ENCODE data around the gene ZW10. TPM values are rescaled to one million over a fixed set of nuclear protein-coding genes. Genes with fewer than 3 reads are reported as not detected.

Gene ZW10
- total and polyA plus RNA-seq, 10 of the 15 experiments (the other 5 are each of a cell fraction or from before 2014, with no cell fraction given) = 5.4 to 32.0 (median 17.3) TPM

DNA sequence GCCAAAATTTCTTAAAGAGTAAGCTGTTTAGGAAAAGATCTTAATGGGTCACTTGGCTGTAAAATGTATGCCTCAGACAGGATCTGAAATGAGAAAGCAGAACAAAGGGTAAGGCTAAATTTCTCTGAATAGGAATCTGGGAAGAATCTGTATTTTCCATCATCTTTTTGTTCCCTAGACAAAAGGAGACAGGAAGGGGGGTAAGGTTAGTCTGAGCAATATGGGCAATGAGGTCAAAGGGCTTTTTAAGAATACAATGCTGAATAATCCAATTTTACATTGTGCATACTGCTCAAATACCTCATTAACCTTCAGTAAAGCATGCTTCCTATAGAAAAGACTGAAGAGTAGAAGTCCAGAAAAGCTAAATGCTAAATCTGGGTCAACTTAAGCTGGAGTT lies 40.7 kb upstream of the ZW10 start:
- TF ChIP-seq YBX1 (IDR thresholded peaks at IDR 0.05) = no peak
- no peaks in the 10 kb centered on the region for H3K27me3 ChIP-seq (replicated peaks in 1 of 2; ENCODE audit: control insufficient read depth in 2 of 2, insufficient read depth in 2 of 2, low read length in 1 of 2)
- peaks cover 0 to 23% of the 10 kb centered on the region in 2 experiments; a peak in 3 of 4 replicates for H3K36me3 ChIP-seq (ENCODE audit: control insufficient read depth in 2 of 2, insufficient read depth in 2 of 2, low read length in 1 of 2)
- intact Hi-C loops (cut with micrococcal nuclease; ENCODE audit: unreplicated experiment) = no loop called here
- no peak for FAIRE-seq
- H3K9me3 ChIP-seq (replicated peaks; ENCODE audit: control insufficient read depth, insufficient read depth, low read length) = no peaks in the 10 kb centered on the region
- H3K4me3 ChIP-seq = no peak overlapping the region
- H3K79me2 ChIP-seq (ENCODE audit: control insufficient read depth, insufficient read depth, low read length) = no peaks in the 10 kb centered on the region
- in situ Hi-C loops (cut with MboI) = no loop called here
- no TSS peak for BruUV-seq (replicated peaks)
- DNase-seq (ENCODE audit: low read depth, low spot score) = no peak
- H3K27ac ChIP-seq (ENCODE audit: control insufficient read depth, insufficient read depth) = no peak overlapping the region
- H3K4me1 ChIP-seq (ENCODE audit: control insufficient read depth, insufficient read depth, low read length) = no peaks in the 10 kb centered on the region
- H3K4me2 ChIP-seq (ENCODE audit: control insufficient read depth, insufficient read depth) = no peak overlapping the region
- RAD21 ChIA-PET (ENCODE audit: unreplicated experiment) = no interaction called here
- SMC1A ChIA-PET (ENCODE audit: uncharacterized antibody, unreplicated experiment) = no interaction called here
- H2AFZ ChIP-seq (ENCODE audit: control insufficient read depth, low read depth, low read length) = no peak overlapping the region
- H3K9ac ChIP-seq (ENCODE audit: control insufficient read depth, insufficient read depth, low read length) = no peak overlapping the region
- H4K20me1 ChIP-seq (ENCODE audit: control insufficient read depth, insufficient read depth) = no peaks in the 10 kb centered on the region
- CTCF ChIA-PET = interaction anchor here (0.9 to 1.9 kb wide), 6 partner anchors 10 to 93 kb away, joined by 3 to 7 read pairs (median 4); no protein-coding TSS in a partner anchor
- POLR2A ChIA-PET = no interaction called here
- ATAC-seq = no peak

DNA sequence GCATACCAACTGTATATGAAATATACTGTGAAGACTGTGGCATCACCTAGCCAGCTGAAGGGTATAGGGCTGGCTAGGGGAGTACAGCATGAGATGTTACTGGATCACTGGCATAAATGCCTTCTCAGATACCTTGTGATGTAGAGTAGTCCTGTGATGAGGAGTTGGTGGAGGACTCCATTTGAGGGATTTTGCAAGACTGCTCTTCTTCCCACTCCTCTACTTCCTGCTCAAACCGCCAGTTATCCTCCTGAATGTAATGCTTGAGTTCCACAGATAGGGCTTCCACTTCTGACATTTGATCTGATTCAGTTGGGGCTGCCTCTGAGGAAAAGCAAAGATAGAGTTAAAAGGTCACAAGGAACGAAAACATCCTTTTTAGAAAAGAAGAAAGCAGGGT lies 35.4 kb upstream of the ZW10 start:
- FAIRE-seq (no peak), DNase-seq (ENCODE audit: low read depth, low spot score) (no peak), ATAC-seq (no peak)
- Histone ChIP-seq H3K27ac (ENCODE audit: control insufficient read depth, insufficient read depth) (no peak overlapping the region), H3K4me3 (no peak overlapping the region), H2AFZ (ENCODE audit: control insufficient read depth, low read depth, low read length) (no peak overlapping the region), H3K4me2 (ENCODE audit: control insufficient read depth, insufficient read depth) (no peak overlapping the region), H3K36me3 (ENCODE audit: control insufficient read depth in 2 of 2, insufficient read depth in 2 of 2, low read length in 1 of 2) (peaks cover 3 to 19% of the 10 kb centered on the region in 2 experiments; a peak in 3 of 4 replicates), H3K4me1 (ENCODE audit: control insufficient read depth, insufficient read depth, low read length) (no peaks in the 10 kb centered on the region), H3K9me3 (replicated peaks; ENCODE audit: control insufficient read depth, insufficient read depth, low read length) (no peaks in the 10 kb centered on the region), H3K79me2 (ENCODE audit: control insufficient read depth, insufficient read depth, low read length) (no peaks in the 10 kb centered on the region), H3K27me3 (replicated peaks in 1 of 2; ENCODE audit: control insufficient read depth in 2 of 2, insufficient read depth in 2 of 2, low read length in 1 of 2) (no peaks in the 10 kb centered on the region), H3K9ac (ENCODE audit: control insufficient read depth, insufficient read depth, low read length) (no peak overlapping the region), H4K20me1 (ENCODE audit: control insufficient read depth, insufficient read depth) (no peaks in the 10 kb centered on the region)
- in situ Hi-C loops (cut with MboI) (loop anchor here (10.0 kb wide), 1 partner anchor 456 kb away; no protein-coding TSS in a partner anchor), intact Hi-C loops (cut with micrococcal nuclease; ENCODE audit: unreplicated experiment) (loop anchor here (5.0 kb wide), 1 partner anchor 453 kb away; no protein-coding TSS in a partner anchor)
- CTCF ChIA-PET = no interaction called here
- POLR2A ChIA-PET = no interaction called here
- SMC1A ChIA-PET (ENCODE audit: uncharacterized antibody, unreplicated experiment) = no interaction called here
- TF ChIP-seq SMAD1 (IDR thresholded peaks at IDR 0.05; ENCODE audit: low read depth, partially characterized antibody) (no peak), ZNF622 (IDR thresholded peaks at IDR 0.05) (no peak), YBX1 (IDR thresholded peaks at IDR 0.05) (no peak), CHD4 (IDR thresholded peaks at IDR 0.05) (no peak), POU2F2 (IDR thresholded peaks at IDR 0.05; ENCODE audit: borderline replicate concordance, low read depth, low read length) (no peak), FOXK2 (IDR thresholded peaks at IDR 0.05) (no peak)
- TF ChIP-seq, protein P1, sequence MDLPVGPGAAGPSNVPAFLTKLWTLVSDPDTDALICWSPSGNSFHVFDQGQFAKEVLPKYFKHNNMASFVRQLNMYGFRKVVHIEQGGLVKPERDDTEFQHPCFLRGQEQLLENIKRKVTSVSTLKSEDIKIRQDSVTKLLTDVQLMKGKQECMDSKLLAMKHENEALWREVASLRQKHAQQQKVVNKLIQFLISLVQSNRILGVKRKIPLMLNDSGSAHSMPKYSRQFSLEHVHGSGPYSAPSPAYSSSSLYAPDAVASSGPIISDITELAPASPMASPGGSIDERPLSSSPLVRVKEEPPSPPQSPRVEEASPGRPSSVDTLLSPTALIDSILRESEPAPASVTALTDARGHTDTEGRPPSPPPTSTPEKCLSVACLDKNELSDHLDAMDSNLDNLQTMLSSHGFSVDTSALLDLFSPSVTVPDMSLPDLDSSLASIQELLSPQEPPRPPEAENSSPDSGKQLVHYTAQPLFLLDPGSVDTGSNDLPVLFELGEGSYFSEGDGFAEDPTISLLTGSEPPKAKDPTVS (IDR thresholded peaks at IDR 0.05; ENCODE audit: low read depth, low read length) = no peak
- RAD21 ChIA-PET (ENCODE audit: unreplicated experiment) = no interaction called here
- 50% methylated on average over 2 of the region's 2 CpGs for WGBS (ENCODE audit: insufficient coverage, insufficient replicate concordance, low lambda C conversion rate, missing lambda C conversion rate)
- BruUV-seq (replicated peaks) = no TSS peak

All from GM12878 (cell line).